ENCODE results near the gene GPR107.

Gene GPR107

DNA sequence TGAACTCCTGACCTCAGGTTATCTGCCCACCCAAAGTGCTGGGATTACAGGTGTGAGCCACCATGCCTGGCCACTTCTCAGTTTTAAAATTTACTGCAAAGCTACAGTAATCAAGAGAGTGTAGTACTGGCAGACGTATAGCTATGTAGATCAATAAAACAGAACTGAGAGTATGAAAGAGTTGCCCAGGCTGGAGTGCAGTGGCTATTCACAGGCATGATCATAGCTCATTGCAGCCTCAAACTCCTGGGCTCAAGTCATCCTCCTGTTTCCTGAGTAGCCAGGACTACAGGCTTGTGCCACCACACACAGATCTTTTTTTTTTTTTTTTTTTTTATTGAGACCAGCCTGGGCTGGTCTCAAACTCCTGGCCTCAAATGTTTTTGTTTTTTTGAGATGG lies 92.0 kb downstream of the GPR107 start:
- H3K9me3 ChIP-seq: no peaks in the 10 kb centered on the region
- no peaks in the 10 kb centered on the region for H3K4me1 ChIP-seq (ENCODE audit: control insufficient read depth in 1 of 2, insufficient read depth in 1 of 2, low read depth in 1 of 2, low read length in 1 of 2)
- H3K36me3 ChIP-seq: no peaks in the 10 kb centered on the region
- no peak overlapping the region for H3K27ac ChIP-seq
- H3K4me3 ChIP-seq (ENCODE audit: low read depth in 1 of 2, low read length in 1 of 2): no peak overlapping the region
- H3K27me3 ChIP-seq: peaks cover 55% of the 10 kb centered on the region
- TF ChIP-seq, protein P1, sequence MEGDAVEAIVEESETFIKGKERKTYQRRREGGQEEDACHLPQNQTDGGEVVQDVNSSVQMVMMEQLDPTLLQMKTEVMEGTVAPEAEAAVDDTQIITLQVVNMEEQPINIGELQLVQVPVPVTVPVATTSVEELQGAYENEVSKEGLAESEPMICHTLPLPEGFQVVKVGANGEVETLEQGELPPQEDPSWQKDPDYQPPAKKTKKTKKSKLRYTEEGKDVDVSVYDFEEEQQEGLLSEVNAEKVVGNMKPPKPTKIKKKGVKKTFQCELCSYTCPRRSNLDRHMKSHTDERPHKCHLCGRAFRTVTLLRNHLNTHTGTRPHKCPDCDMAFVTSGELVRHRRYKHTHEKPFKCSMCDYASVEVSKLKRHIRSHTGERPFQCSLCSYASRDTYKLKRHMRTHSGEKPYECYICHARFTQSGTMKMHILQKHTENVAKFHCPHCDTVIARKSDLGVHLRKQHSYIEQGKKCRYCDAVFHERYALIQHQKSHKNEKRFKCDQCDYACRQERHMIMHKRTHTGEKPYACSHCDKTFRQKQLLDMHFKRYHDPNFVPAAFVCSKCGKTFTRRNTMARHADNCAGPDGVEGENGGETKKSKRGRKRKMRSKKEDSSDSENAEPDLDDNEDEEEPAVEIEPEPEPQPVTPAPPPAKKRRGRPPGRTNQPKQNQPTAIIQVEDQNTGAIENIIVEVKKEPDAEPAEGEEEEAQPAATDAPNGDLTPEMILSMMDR (IDR thresholded peaks at IDR 0.05): no peak

DNA sequence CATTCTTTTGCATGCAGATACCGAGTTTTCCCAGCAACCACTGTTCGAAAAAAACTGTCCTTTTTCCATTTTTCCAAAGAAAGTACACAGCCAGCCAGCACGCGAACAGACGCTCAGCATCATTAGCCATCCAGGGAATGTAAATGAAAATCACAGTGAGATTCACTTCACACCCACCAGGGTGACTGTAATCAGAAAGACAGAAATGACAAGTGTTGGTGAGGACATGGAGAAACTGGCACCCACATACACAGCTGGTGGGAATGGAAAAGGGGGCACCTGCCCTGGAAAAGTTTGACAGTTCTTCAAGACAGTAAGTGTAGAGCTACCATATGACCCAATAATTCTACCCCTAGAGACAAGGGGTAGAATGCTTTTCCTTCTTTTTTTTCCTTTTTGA lies 93.5 kb downstream of the GPR107 start:
- no peak overlapping the region for H3K4me3 ChIP-seq (ENCODE audit: low read depth in 1 of 2, low read length in 1 of 2)
- H3K4me1 ChIP-seq (ENCODE audit: control insufficient read depth in 1 of 2, insufficient read depth in 1 of 2, low read depth in 1 of 2, low read length in 1 of 2): no peaks in the 10 kb centered on the region
- TF ChIP-seq, protein P1 (IDR thresholded peaks at IDR 0.05): no peak
- H3K27ac ChIP-seq: no peak overlapping the region
- no peaks in the 10 kb centered on the region for H3K9me3 ChIP-seq
- peaks cover 47% of the 10 kb centered on the region for H3K27me3 ChIP-seq
- no peaks in the 10 kb centered on the region for H3K36me3 ChIP-seq

DNA sequence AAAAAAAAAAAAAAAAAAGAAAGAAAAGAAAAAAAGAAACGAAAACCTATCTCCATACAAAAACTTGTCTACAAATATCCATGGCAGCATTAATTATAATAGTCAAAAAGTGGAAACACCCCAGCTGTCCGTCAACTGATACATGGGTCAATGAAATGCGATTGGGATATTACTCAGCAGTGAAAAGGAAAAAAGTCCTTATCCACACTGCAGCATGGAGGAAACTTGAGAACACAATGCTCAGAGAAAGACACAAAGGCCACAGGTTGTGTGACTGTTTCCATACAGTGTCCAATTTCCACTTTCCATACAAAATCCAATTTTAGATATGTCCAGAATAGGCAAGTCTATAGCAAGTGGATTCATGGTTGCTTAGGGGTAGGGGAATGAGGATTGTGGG lies 94.2 kb downstream of the GPR107 start:
- Histone ChIP-seq H3K27ac (no peak overlapping the region), H3K9me3 (no peaks in the 10 kb centered on the region), H3K4me3 (ENCODE audit: low read depth in 1 of 2, low read length in 1 of 2) (no peak overlapping the region), H3K27me3 (peaks cover 39% of the 10 kb centered on the region), H3K36me3 (no peaks in the 10 kb centered on the region), H3K4me1 (ENCODE audit: control insufficient read depth in 1 of 2, insufficient read depth in 1 of 2, low read depth in 1 of 2, low read length in 1 of 2) (no peaks in the 10 kb centered on the region)
- TF ChIP-seq, protein P1 (IDR thresholded peaks at IDR 0.05): no peak

DNA sequence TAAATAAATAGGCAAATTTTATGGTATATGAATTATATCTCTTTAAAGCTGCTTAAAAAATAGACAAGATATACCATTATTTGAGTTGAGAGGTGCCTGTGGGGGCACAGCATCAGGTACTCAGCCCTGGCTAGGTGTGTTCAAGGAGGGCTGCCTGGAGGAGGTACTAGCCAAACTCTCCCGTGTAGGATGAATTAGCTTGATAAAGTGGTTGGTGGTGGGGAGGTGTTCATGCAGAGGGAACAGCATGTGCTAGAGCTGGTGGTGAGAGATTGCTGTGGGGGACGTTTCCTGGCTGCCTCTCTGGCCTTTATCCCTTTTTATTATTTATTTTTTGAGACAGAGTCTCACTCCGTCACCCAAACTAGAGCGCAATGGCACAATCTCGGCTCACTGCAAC lies 95.3 kb downstream of the GPR107 start:
- no peak overlapping the region for H3K27ac ChIP-seq
- H3K9me3 ChIP-seq: no peaks in the 10 kb centered on the region
- peaks cover 28% of the 10 kb centered on the region for H3K27me3 ChIP-seq
- H3K36me3 ChIP-seq: no peaks in the 10 kb centered on the region
- no peak overlapping the region for H3K4me3 ChIP-seq (ENCODE audit: low read depth in 1 of 2, low read length in 1 of 2)
- H3K4me1 ChIP-seq (ENCODE audit: control insufficient read depth in 1 of 2, insufficient read depth in 1 of 2, low read depth in 1 of 2, low read length in 1 of 2): no peaks in the 10 kb centered on the region
- TF ChIP-seq, protein P1 (IDR thresholded peaks at IDR 0.05): no peak

DNA sequence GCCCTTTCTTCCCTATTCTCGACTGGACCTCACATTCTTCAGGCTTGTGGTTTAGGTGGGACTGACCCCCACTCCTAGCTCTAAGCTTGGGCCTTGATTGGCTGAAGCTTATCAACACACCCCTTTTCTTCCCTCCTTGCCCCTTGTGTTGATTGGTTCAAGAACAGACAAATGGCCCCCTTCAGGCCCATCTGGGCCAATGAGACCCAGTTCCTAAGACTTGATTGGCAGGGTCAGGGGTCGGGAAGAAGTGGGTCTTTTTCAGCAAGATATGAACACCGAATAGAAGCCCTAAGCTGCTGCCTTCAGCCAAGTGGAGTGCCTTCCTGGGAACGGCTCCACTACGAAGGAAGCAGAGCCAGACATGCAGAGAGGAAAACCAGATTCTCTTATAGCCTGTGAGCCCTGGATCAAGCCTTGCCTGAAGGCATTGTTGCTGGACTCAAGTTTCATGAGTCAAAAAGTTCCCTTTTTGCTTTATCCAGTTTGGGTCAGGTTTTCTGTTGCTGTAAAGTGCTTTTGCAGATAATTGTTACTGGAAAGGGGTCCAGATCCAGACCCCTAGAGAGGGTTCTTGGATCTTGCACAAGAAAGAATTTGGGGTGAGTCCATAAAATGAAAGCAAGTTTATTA lies 96.1 kb downstream of the GPR107 start:
- TF ChIP-seq, protein P1 (IDR thresholded peaks at IDR 0.05): no peak
- H3K9me3 ChIP-seq: no peaks in the 10 kb centered on the region

More for the DNA sequence above, 96.1 kb downstream of the GPR107 start:
- Histone ChIP-seq H3K4me3 (ENCODE audit: low read depth in 1 of 2, low read length in 1 of 2) (no peak overlapping the region), H3K36me3 (no peaks in the 10 kb centered on the region), H3K4me1 (ENCODE audit: control insufficient read depth in 1 of 2, insufficient read depth in 1 of 2, low read depth in 1 of 2, low read length in 1 of 2) (no peaks in the 10 kb centered on the region), H3K27ac (no peak overlapping the region), H3K27me3 (peaks cover 21% of the 10 kb centered on the region)

All from neutrophil (primary cell).